Astrocyte (in vitro differentiated cells and primary cell): Measurements from ENCODE around the gene NCOA3. TPM values are rescaled to one million over a fixed set of nuclear protein-coding genes. Genes with fewer than 3 reads are reported as not detected.

Experiments used
- DNase-seq: peaks from one replicate; pipeline ENCODE4 v3.0.0-alpha.2; 2010; ENCODE audit warnings: low read depth
- FAIRE-seq: peaks from 2 replicates; lab custom pipeline; 2011; peaks lifted over from hg19 to GRCh38; lab: Jason Lieb, UNC
- H2AFZ ChIP-seq: 2 replicates; pipeline ENCODE4 v1.6.0; 2012; ENCODE audit warnings: low read depth, low read length, inconsistent platforms
- H3K27ac ChIP-seq: 2 replicates; pipeline ENCODE4 v1.5.1; 2011; ENCODE audit warnings: low read depth, low read length, inconsistent platforms
- H3K27me3 ChIP-seq: 2 replicates; pipeline ENCODE4 v1.6.0; 2011; ENCODE audit warnings: low read length, inconsistent platforms; ENCODE audit not compliant: insufficient read depth
- H3K36me3 ChIP-seq: 2 replicates; pipeline ENCODE4 v1.5.1; 2011; ENCODE audit warnings: low read length, inconsistent platforms; ENCODE audit not compliant: insufficient read depth
- H3K4me1 ChIP-seq: 2 replicates; pipeline ENCODE4 v1.5.1; 2011; ENCODE audit warnings: low read length, inconsistent platforms; ENCODE audit not compliant: insufficient read depth
- H3K4me2 ChIP-seq: 2 replicates; pipeline ENCODE4 v1.6.0; 2012; ENCODE audit warnings: low read length, inconsistent platforms
- H3K4me3 ChIP-seq: 2 replicates; pipeline ENCODE4 v1.5.1; 2011; ENCODE audit warnings: low read depth, mild to moderate bottlenecking, low read length, inconsistent platforms; ENCODE audit not compliant: insufficient read depth
- H3K79me2 ChIP-seq: 2 replicates; pipeline ENCODE4 v1.6.0; 2012; ENCODE audit warnings: mild to moderate bottlenecking, low read length, inconsistent platforms; ENCODE audit not compliant: insufficient read depth
- H3K9ac ChIP-seq: 2 replicates; pipeline ENCODE4 v1.6.0; 2012; ENCODE audit warnings: mild to moderate bottlenecking, low read length, inconsistent platforms
- H3K9me3 ChIP-seq: 2 replicates; pipeline ENCODE4 v1.5.1; 2012; ENCODE audit warnings: low read depth, mild to moderate bottlenecking, low read length, inconsistent platforms; ENCODE audit not compliant: insufficient read depth
- H4K20me1 ChIP-seq: 2 replicates; pipeline ENCODE4 v1.6.0; 2012; ENCODE audit warnings: low read length, inconsistent platforms; ENCODE audit not compliant: insufficient read depth
- H3K27ac Mint-ChIP-seq: one replicate; pipeline ENCODE4 v1.8.0; 2021; ENCODE audit warnings: mild to moderate bottlenecking, mixed read lengths; ENCODE audit not compliant: unreplicated experiment
- H3K27me3 Mint-ChIP-seq: one replicate; pipeline ENCODE4 v1.8.0; 2021; ENCODE audit warnings: low read depth, mixed read lengths; ENCODE audit not compliant: unreplicated experiment
- H3K36me3 Mint-ChIP-seq: one replicate; pipeline ENCODE4 v1.8.0; 2021; ENCODE audit warnings: low read depth, mixed read lengths; ENCODE audit not compliant: unreplicated experiment
- H3K4me1 Mint-ChIP-seq: one replicate; pipeline ENCODE4 v1.8.0; 2021; ENCODE audit warnings: low read depth, mixed read lengths; ENCODE audit not compliant: unreplicated experiment
- H3K4me3 Mint-ChIP-seq: one replicate; pipeline ENCODE4 v1.8.0; 2021; ENCODE audit warnings: mild to moderate bottlenecking, moderate library complexity, mixed read lengths; ENCODE audit not compliant: unreplicated experiment
- H3K9me3 Mint-ChIP-seq: one replicate; pipeline ENCODE4 v1.8.0; 2021; ENCODE audit warnings: mild to moderate bottlenecking, mixed read lengths; ENCODE audit not compliant: unreplicated experiment
- EZH2 ChIP-seq: IDR thresholded peaks from 2 replicates; pipeline ENCODE4 v1.6.1; 2012; ENCODE audit warnings: mild to moderate bottlenecking, low read length, inconsistent platforms; ENCODE audit not compliant: insufficient read depth
- total RNA-seq: library from RNA; stranded (reverse); gene quantifications from 2 replicates; pipeline ENCODE4 v1.2.1, GENCODE V29; 2021
- TF ChIP-seq, protein P1 (sequence below): IDR thresholded peaks from 2 replicates; pipeline ENCODE4 v1.5.1; 2011; ENCODE audit warnings: low read depth, mild to moderate bottlenecking, inconsistent platforms, low read length, moderate library complexity; ENCODE audit not compliant: insufficient read depth

NCOA3 gene
- total RNA-seq, 1 donor from 2014 or later, result 30.5 TPM

DNA sequence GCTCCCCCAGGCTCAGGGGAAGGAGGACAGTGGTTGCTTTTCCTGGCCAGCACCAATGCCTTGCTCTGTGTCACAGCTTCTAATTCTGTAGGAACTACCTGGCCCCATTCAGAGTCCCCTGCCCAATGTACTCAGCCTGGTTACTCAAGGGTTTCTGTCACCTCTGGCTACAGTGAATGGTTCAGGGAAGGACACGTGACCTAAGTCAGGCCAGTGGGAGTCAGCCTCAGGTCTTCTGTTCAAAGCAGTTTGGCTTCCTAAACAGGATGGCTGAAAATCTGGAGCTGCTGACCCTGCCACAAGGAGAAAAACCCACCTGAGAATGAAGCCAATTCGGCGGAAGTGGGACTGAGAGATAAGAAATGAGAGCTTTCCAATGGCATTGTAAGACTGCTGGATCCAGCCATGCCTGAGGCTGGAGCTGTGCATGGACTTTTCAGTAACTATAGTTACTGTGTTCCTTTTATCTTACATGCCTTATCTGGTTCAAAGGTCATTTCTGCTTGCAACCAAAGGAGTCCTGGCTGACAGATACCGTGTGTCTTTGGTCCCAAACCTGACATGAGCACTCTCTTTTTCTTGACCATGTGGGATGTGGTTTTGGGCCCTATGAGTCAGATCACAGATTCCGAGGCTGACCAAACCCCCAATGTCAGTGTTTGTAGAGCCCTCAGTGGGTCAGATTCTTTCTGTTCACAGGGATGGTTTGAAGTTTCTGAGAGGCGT, 179.3 kb downstream of the NCOA3 start:
- peak overlapping the region; percentile 35 for H3K4me2 ChIP-seq
- no peak overlapping the region for H3K27ac ChIP-seq
- Mint-ChIP-seq H3K4me3 (no peak overlapping the region), H3K27ac (no peak overlapping the region), H3K27me3 (no peaks in the 10 kb centered on the region), H3K4me1 (peaks cover 8% of the 10 kb centered on the region), H3K36me3 (peaks cover 6% of the 10 kb centered on the region), H3K9me3 (peaks cover 2% of the 10 kb centered on the region)
- no peaks in the 10 kb centered on the region for H3K79me2 ChIP-seq
- H3K4me1 ChIP-seq, result peaks cover 3% of the 10 kb centered on the region
- FAIRE-seq, result no peak
- peak; percentile 63 for DNase-seq
- no peak overlapping the region for H3K9ac ChIP-seq
- H3K9me3 ChIP-seq, result no peaks in the 10 kb centered on the region
- no peaks in the 10 kb centered on the region for H3K27me3 ChIP-seq
- TF ChIP-seq, protein P1, sequence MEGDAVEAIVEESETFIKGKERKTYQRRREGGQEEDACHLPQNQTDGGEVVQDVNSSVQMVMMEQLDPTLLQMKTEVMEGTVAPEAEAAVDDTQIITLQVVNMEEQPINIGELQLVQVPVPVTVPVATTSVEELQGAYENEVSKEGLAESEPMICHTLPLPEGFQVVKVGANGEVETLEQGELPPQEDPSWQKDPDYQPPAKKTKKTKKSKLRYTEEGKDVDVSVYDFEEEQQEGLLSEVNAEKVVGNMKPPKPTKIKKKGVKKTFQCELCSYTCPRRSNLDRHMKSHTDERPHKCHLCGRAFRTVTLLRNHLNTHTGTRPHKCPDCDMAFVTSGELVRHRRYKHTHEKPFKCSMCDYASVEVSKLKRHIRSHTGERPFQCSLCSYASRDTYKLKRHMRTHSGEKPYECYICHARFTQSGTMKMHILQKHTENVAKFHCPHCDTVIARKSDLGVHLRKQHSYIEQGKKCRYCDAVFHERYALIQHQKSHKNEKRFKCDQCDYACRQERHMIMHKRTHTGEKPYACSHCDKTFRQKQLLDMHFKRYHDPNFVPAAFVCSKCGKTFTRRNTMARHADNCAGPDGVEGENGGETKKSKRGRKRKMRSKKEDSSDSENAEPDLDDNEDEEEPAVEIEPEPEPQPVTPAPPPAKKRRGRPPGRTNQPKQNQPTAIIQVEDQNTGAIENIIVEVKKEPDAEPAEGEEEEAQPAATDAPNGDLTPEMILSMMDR, result no peak
- H3K36me3 ChIP-seq, result no peaks in the 10 kb centered on the region
- no peak overlapping the region for H3K4me3 ChIP-seq
- H2AFZ ChIP-seq, result no peak overlapping the region
- H4K20me1 ChIP-seq, result no peaks in the 10 kb centered on the region

DNA sequence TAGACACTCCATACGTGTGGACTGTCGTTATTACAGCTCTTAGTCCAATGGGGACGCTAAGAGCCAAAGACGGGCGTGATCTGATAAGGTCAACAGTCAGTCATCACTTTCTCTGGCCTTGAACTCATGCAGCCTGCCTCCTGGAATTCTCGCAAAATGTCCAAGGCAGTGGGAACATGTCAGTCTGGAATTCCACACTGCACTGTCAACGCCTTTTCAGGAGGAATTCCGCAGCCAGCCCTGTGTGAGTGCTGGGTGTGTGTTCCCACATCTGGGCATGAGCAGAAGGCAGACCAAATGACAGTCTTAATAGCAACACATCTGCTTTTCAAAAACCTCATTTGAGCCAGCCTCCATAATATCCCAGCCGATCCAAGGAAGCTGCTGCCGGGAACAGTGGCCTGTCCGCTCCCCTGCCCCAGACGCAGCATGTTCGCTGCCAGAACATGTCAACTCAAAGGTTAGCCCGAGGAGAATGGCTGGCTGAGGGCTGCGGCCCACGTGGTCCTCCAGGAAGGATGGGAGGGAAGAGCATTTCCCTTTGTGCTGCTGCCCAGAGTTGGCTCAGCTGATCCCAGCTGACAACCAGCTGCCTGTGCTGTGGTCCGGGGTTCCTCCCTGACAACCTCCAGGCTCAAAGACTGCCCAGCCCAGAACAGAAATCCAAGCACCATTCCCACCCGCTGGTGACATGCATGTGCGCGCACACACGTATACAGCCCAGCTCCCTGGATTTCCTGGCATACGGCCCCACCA, 180.5 kb downstream of the NCOA3 start:
- FAIRE-seq, result no peak

More for the DNA sequence above, 180.5 kb downstream of the NCOA3 start:
- peak; percentile 17 for DNase-seq
- TF ChIP-seq, protein P1, result no peak
- no peak for TF ChIP-seq EZH2
- no peak overlapping the region for H2AFZ ChIP-seq
- H3K4me3 ChIP-seq, result no peak overlapping the region
- Mint-ChIP-seq H3K27me3 (no peaks in the 10 kb centered on the region), H3K4me3 (no peak overlapping the region), H3K9me3 (peaks cover 2% of the 10 kb centered on the region), H3K4me1 (peaks cover 17% of the 10 kb centered on the region), H3K27ac (no peak overlapping the region), H3K36me3 (peaks cover 6% of the 10 kb centered on the region)
- no peaks in the 10 kb centered on the region for H3K9me3 ChIP-seq
- no peaks in the 10 kb centered on the region for H3K79me2 ChIP-seq
- H3K36me3 ChIP-seq, result no peaks in the 10 kb centered on the region
- no peaks in the 10 kb centered on the region for H3K27me3 ChIP-seq
- peaks cover 15% of the 10 kb centered on the region for H3K4me1 ChIP-seq
- no peaks in the 10 kb centered on the region for H4K20me1 ChIP-seq
- no peak overlapping the region for H3K27ac ChIP-seq
- H3K9ac ChIP-seq, result no peak overlapping the region
- H3K4me2 ChIP-seq, result no peak overlapping the region
